SK-N-SH (cell line): ENCODE data around the gene RABEP2. TPM values are rescaled to one million over a fixed set of nuclear protein-coding genes. Genes with fewer than 3 reads are reported as not detected.

Source experiments
- CTCF ChIA-PET: fragments of 300-600, 350-600 bp; formaldehyde crosslinking; extraction: SDS; loops from one replicate; lab custom pipeline; 2021; lab: Yijun Ruan, JAX
- POLR2A ChIA-PET: fragments of 350-600 bp; sonication (Branson Sonifier 250); formaldehyde crosslinking; extraction: SDS; loops from one replicate; lab custom pipeline; 2020; ENCODE audit warnings: antibody characterized with exemption, inconsistent platforms; lab: Yijun Ruan, JAX
- DNase-seq: peaks from one replicate; pipeline ENCODE4 v3.0.0; 2012
- H2AFZ ChIP-seq: fragments of 200-600 bp; sonication (generic); 2 replicates; pipeline ENCODE4 v1.8.1; 2016; ENCODE audit warnings: antibody characterized with exemption, mild to moderate bottlenecking, low read depth
- H3F3A ChIP-seq: fragments of 200-600 bp; sonication (generic); replicated peaks from 2 replicates; pipeline ENCODE3; 2016; ENCODE audit warnings: antibody characterized with exemption, mild to moderate bottlenecking; ENCODE audit not compliant: insufficient read depth
- H3K27ac ChIP-seq, 2 experiments: fragments of 200-500 bp in 1 of 2; fragments of 200-600 bp in 1 of 2; sonication (Bioruptor generic) in 1 of 2; sonication (generic), shearing (Covaris generic) in 1 of 2; 2 replicates each; pipeline versions ENCODE4 v1.5.1 to v1.6.1; 2014 to 2016; ENCODE audit warnings: low read depth in 2 of 2, inconsistent platforms in 1 of 2, low read length in 1 of 2, mild to moderate bottlenecking in 1 of 2, mixed read lengths in 1 of 2
- H3K27me3 ChIP-seq: fragments of 200-600 bp; sonication (generic), shearing (Covaris generic); 2 replicates; pipeline ENCODE4 v1.6.1; 2016; ENCODE audit warnings: mixed run types; ENCODE audit not compliant: insufficient read depth
- H3K36me3 ChIP-seq, 2 experiments: fragments of 200-500 bp in 1 of 2; fragments of 200-600 bp in 1 of 2; sonication (Bioruptor generic) in 1 of 2; sonication (generic) in 1 of 2; replicated peaks in 1 of 2; 2 replicates each; pipeline versions ENCODE3 to v1.5.1; 2014 to 2016; ENCODE audit warnings: low read length in 1 of 2, mild to moderate bottlenecking in 1 of 2; ENCODE audit not compliant: insufficient read depth in 2 of 2, control insufficient read depth in 1 of 2
- H3K4me1 ChIP-seq, 2 experiments: fragments of 200-500 bp in 1 of 2; fragments of 200-600 bp in 1 of 2; sonication (Bioruptor generic) in 1 of 2; sonication (generic), shearing (Covaris generic) in 1 of 2; 2 replicates each; pipeline versions ENCODE4 v1.5.1 to v1.6.1; 2014 to 2016; ENCODE audit warnings: low read depth in 1 of 2, low read length in 1 of 2, mixed run types in 1 of 2; ENCODE audit not compliant: insufficient read depth in 2 of 2, control insufficient read depth in 1 of 2
- H3K4me2 ChIP-seq: fragments of 200-600 bp; sonication (generic), shearing (Covaris generic); 2 replicates; pipeline ENCODE4 v1.6.1; 2017; ENCODE audit warnings: mixed run types
- H3K4me3 ChIP-seq, 2 experiments: fragments of 200-500 bp in 1 of 2; fragments of 200-600 bp in 1 of 2; sonication (Bioruptor generic) in 1 of 2; sonication (generic), shearing (Covaris generic) in 1 of 2; 2 replicates each; pipeline versions ENCODE4 v1.5.1 to v1.8.1; 2014 to 2016; ENCODE audit warnings: low read depth in 2 of 2, inconsistent platforms in 1 of 2, low read length in 1 of 2, mild to moderate bottlenecking in 1 of 2, mixed read lengths in 1 of 2, moderate library complexity in 1 of 2
- H3K79me2 ChIP-seq: fragments of 200-600 bp; sonication (generic); 2 replicates; pipeline ENCODE4 v1.8.1; 2017; ENCODE audit warnings: mild to moderate bottlenecking; ENCODE audit not compliant: insufficient read depth
- H3K9ac ChIP-seq: fragments of 200-600 bp; sonication (generic); 2 replicates; pipeline ENCODE4 v1.6.1; 2017; ENCODE audit warnings: mixed run types
- H3K9me2 ChIP-seq: fragments of 200-600 bp; sonication (generic); 2 replicates; pipeline ENCODE4 v1.6.1; 2017; ENCODE audit warnings: mixed run types
- H3K9me3 ChIP-seq: fragments of 200-600 bp; sonication (generic); 2 replicates; pipeline ENCODE4 v1.6.1; 2017; ENCODE audit warnings: mixed run types, mild to moderate bottlenecking, moderate library complexity
- H4K20me1 ChIP-seq: fragments of 200-600 bp; sonication (generic); 2 replicates; pipeline ENCODE4 v1.6.1; 2017; ENCODE audit warnings: mild to moderate bottlenecking, mixed run types; ENCODE audit not compliant: insufficient read depth
- CHD2 ChIP-seq: fragments of 150-350 bp; IDR thresholded peaks from 2 replicates; pipeline ENCODE4 v1.6.1; 2018; ENCODE audit warnings: low read length; ENCODE audit not compliant: partially characterized antibody
- ELF1 ChIP-seq: IDR thresholded peaks from 2 replicates; pipeline ENCODE4 v1.4.0; 2012
- FOSL2 ChIP-seq: IDR thresholded peaks from 2 replicates; pipeline ENCODE4 v1.4.0; 2012; ENCODE audit warnings: low read depth, mild to moderate bottlenecking, moderate library complexity, borderline replicate concordance
- JUND ChIP-seq: IDR thresholded peaks from 2 replicates; pipeline ENCODE4 v1.4.0; 2012
- MEF2A ChIP-seq: IDR thresholded peaks from 2 replicates; pipeline ENCODE4 v1.4.0; 2012; ENCODE audit warnings: low read depth, borderline replicate concordance
- TEAD4 ChIP-seq: IDR thresholded peaks from 2 replicates; pipeline ENCODE4 v1.4.0; 2012; ENCODE audit warnings: mild to moderate bottlenecking, borderline replicate concordance; ENCODE audit not compliant: insufficient read depth
- USF1 ChIP-seq: IDR thresholded peaks from 2 replicates; pipeline ENCODE4 v1.4.0; 2012; ENCODE audit warnings: low read depth, borderline replicate concordance
- WGBS: methylation state at CpG from one replicate; pipeline ENCODE4 v1.1.6; 2017; ENCODE audit warnings: low lambda C conversion rate; 5-methylcytosine and 5-hydroxymethylcytosine counted together
- polyA plus RNA-seq, 3 experiments: library from polyadenylated mRNA; depleted of rRNA; stranded (reverse); fragments of >200 nt; gene quantifications; 2 replicates each; pipeline ENCODE4 v1.2.3, GENCODE V29; 2012
- TF ChIP-seq, protein P1 (sequence below): IDR thresholded peaks from 2 replicates; pipeline ENCODE4; 2012

Gene RABEP2
- polyA plus RNA-seq, 1 of the 3 experiments (the other 2 are of a cell fraction): 46.1 TPM

GRCh38 chr16:28912558-28912957 lies 12.5 kb downstream of the RABEP2 start:
- CTCF ChIA-PET: no interaction called here
- DNase-seq: no peak
- POLR2A ChIA-PET: no interaction called here
- Histone ChIP-seq H3K27me3 (no peaks in the 10 kb centered on the region), H3K9me2 (no peaks in the 10 kb centered on the region), H3K4me2 (no peak overlapping the region), H3K36me3 (peaks cover 6 to 11% of the 10 kb centered on the region in 2 experiments), H3K27ac (no peak overlapping the region), H3K9ac (no peak overlapping the region), H3K9me3 (no peaks in the 10 kb centered on the region), H3F3A (peaks cover 12% of the 10 kb centered on the region), H3K79me2 (no peaks in the 10 kb centered on the region), H2AFZ (no peak overlapping the region), H3K4me3 (no peak overlapping the region), H3K4me1 (no peaks in the 10 kb centered on the region), H4K20me1 (no peaks in the 10 kb centered on the region)
- 92% methylated on average over 11 of the region's 12 CpGs for WGBS
- no peak for TF ChIP-seq ELF1
- no peak for TF ChIP-seq CHD2
- no peak for TF ChIP-seq TEAD4
- TF ChIP-seq FOSL2: no peak
- TF ChIP-seq USF1: no peak

DNA sequence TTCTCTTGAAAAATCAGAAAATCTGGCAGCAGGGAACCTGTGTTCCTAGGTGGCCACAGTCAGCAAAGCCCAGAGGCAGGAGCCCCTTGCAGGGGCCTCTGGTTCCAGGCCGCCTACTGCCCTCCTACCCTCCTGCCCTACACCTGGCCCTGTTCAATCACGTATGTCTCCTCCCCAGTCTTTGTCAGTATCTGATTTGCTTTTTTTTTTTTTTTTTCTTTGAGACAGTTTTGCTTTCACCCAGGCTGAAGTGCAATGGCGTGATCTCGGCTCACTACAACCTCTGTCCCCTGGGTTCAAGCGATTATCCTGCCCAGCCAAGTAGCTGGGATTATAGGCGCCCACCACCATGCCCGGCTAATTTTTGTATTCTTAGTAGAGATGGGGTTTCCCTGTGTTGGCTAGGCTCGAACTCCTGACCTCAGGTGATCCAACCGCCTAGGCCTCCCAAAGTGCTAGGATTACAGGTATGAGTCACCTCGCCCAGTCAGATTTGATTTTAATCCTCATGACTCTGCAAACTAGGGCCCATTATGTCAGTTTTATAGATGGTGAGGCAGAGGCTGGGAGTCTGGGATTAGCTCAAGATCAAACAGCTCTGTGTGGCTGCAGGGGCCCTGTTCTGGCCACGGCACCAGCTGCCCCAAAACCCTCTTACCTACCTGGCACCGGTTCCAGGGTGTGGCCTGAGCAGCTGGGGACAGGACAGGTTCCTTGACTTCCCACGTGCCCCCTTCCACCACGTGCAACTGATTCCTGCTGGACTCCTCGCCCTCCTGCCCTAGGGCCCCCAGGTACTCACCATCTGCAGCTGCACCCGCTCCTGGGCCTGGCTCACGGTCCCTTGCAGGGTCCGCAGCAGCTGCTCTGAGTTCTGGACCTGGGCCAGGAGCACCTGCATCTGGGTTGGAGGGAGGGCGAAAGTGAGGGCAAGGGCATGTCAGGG lies 14.7 kb downstream of the RABEP2 start:
- no peak overlapping the region for H3K4me3 ChIP-seq

More for the DNA sequence above, 14.7 kb downstream of the RABEP2 start:
- Histone ChIP-seq H3K79me2 (no peaks in the 10 kb centered on the region), H4K20me1 (no peaks in the 10 kb centered on the region)
- no peak for TF ChIP-seq MEF2A
- TF ChIP-seq JUND: peak; percentile 34; the same call in 1 of the 2 replicates
- TF ChIP-seq, protein P1, sequence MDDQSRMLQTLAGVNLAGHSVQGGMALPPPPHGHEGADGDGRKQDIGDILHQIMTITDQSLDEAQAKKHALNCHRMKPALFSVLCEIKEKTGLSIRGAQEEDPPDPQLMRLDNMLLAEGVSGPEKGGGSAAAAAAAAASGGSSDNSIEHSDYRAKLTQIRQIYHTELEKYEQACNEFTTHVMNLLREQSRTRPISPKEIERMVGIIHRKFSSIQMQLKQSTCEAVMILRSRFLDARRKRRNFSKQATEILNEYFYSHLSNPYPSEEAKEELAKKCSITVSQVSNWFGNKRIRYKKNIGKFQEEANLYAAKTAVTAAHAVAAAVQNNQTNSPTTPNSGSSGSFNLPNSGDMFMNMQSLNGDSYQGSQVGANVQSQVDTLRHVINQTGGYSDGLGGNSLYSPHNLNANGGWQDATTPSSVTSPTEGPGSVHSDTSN: peak; percentile 70
- peak; percentile 46; the same call in 1 of the 2 replicates for TF ChIP-seq FOSL2
- TF ChIP-seq, all 33 proteins: peak for 3
- DNase-seq: no peak
- Histone ChIP-seq H3K27me3 (no peaks in the 10 kb centered on the region), H3F3A (peaks cover 1% of the 10 kb centered on the region), H3K27ac (no peak overlapping the region), H3K9ac (no peak overlapping the region), H3K4me1 (no peaks in the 10 kb centered on the region), H3K4me2 (no peak overlapping the region), H3K9me3 (no peaks in the 10 kb centered on the region), H3K36me3 (peaks cover 6 to 8% of the 10 kb centered on the region in 2 experiments), H2AFZ (no peak overlapping the region), H3K9me2 (no peaks in the 10 kb centered on the region)
- ChIA-PET POLR2A (no interaction called here), CTCF (interaction anchor here (1.4 kb wide), 1 partner anchor 35 kb away, joined by 4 read pairs; no protein-coding TSS in a partner anchor)
- WGBS: 82% methylated on average over 18 of the region's 19 CpGs
